Left ventricle myocardium superior (tissue), 1 donor: ENCODE data around the gene PARM1. TPM values are rescaled to one million over a fixed set of nuclear protein-coding genes. Genes with fewer than 3 reads are reported as not detected.

Experiments used
- ATAC-seq: fragments of 200-7000 bp; cut with Tn5 transposase; one replicate; pipeline ENCODE4 v1.9.1; 2020; ENCODE audit warnings: mild to moderate bottlenecking, moderate library complexity
- DNase-seq: peaks from one replicate; pipeline ENCODE4 v3.0.0-alpha.2; 2020
- intact Hi-C: fragments of 100-400 bp; cut with micrococcal nuclease; formaldehyde crosslinking; loops from one replicate; pipeline ENCODE4 v1.11.0; 2022
- total RNA-seq: library from RNA; stranded (reverse); fragmentation: NEBNext Ultra II Directional; extraction: Animal tissue kit (Norgen Biotek cat#: 25700); gene quantifications from one replicate; pipeline ENCODE4 v1.2.1, GENCODE V29; 2021
- donor health status: DM: no; HTN: yes; CAD: no; lungs with severe emphysema.

The PARM1 gene
- total RNA-seq, 1 donor from 2014 or later, result 107 TPM

DNA sequence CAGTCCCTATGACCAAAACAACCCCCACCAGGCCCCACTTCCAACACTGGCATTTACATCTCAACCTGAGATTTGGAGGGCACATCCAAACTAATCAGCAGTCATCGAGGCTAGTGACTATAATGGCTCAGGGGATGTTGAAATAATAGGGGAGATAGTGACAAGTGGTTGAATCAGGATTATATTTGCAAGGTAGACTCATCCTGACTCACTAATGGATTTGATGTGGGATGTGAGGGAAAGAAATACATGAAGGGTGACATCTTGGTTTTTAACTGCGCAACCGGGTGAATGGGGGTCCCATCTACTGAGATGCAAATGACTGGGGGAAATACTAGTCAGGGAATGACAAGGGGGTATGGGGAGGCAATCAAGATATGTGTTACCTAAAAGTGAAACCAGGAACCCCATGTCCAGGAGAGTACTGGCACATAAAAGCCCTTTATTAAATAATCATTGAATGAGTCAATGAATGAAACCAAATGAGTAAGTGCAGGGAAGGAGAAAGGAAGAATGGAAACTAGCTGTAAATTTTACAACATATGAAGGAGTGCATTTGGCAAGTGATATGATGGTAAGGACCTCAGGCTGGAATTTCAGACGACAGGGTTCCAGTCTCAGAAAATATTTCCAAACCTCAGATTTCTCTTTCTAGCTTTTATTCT lies 78.3 kb downstream of the PARM1 start:
- intact Hi-C loops, result no loop called here
- DNase-seq (no peak), ATAC-seq (no peak)

DNA sequence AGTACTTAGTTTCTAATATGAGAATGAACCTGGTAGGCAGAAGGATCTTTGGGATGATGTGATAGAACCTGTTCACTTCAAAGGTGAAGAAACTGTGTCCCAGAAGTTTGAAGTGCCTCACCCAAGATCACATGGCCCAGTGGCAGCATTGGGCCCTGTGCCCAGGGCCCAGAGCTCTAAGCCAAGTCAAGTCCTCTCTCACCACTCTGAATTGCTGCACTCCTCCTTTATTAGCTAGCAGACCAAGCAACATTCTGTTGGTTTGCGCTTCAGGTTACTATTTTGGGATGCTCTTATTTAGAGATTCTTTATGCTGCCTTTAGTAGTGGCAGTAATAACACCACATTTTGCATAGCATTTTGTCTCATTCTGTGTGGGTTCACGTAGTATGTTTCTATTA lies 82.7 kb downstream of the PARM1 start:
- intact Hi-C loops, result no loop called here
- ATAC-seq (peak; percentile 96), DNase-seq (peak; percentile 78)

DNA sequence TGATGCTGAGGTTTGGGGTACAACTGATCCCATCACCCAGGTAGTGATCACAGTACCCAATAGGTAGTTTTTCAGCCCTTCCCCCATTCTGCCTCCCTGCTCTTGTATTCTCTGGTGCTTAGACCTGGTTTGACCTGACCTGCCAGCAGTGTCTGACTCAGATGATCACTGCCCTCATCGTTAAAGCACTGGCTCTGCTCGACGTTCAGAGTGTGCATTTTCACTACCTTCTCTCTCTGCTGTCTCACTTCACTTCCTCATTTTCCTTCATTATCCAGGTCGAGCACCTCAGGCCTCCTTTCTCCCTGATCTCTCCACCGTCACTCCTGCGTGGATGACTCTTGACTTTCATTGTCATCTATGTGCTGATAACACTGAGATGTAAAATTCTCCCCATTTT lies 83.6 kb downstream of the PARM1 start:
- ATAC-seq (peak; percentile 76), DNase-seq (no peak)
- intact Hi-C loops, result no loop called here

DNA sequence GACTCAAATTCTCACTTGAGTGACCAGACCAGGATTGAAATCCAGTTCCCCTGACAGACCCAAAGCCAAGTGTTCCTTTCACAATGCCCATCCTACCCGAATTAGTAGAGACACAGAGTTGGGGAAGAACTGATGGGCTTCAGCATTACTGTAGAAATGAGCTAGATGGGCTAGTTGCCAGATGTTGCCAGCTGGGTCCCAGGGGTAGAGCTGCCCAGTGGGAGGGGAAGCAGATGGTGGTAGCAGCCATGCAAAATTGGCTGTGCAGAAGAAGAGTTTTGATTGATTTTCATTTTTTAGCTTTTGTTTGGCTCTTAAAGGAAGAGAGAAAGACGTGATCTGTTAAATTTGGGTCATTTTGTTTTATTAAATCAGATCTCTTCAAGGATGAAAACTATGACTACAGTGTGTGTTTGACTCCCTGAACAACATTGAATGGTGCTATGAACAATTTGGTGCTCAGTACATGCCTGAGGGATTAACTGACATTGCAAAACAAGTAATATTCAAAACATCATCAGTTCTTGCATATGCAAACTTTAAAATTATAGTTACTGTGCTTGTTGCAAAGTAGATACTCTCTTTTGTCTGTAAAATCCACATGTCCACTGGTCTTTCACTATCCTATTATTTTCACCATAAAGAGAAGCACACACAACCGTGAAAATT lies 86.0 kb downstream of the PARM1 start:
- ATAC-seq (no peak), DNase-seq (no peak)
- intact Hi-C loops, result no loop called here

DNA sequence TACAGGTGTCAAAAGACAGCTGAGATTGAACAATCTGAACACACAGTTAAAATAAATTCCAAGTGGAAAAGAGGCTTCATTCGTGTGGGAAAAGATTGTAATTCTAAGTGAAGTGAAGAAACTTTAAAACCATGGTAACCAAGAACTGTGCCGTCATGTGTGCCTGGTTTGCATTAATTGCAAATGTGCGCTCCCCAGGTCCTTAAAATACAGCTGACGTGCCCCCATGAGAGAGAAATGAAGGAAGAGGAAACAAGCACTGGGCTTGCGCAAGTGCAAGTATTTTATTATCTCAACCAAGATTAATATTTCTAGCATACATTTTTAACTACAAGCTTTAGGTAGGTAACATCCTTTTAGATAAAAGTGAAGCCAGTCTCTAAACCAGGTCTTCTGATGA lies 92.5 kb downstream of the PARM1 start:
- no peak for DNase-seq
- intact Hi-C loops, result no loop called here
- ATAC-seq, result no peak

DNA sequence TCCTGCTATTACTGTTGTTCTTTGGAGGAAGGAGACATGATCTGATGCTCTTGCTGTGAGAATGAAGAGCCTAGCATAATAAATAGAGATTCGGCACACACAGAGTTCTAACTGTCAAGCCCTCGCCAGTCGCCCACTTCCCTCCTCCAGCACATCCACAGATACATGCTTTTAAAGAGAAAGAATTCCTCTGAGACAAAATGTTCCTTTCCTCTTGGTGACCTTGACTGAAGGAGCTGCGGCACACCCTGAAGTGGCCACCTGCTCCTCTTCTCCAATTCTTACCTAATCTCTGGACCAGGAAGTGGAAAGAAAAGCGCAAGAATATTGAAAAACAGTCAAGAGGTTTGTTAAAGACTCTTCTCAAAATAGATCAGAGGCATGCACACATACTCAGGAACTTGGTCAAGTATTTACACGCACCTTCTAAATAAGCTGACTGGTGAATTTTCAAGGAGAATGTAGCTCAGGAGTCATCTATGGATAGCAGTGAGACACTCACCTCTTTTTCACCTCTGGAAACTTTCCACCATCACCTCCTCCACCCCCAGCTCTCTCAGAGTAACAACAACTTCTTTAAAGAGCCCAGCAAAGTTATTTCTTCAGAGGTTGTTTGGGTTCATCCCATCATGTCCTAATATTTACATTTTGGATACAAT lies 95.4 kb downstream of the PARM1 start:
- intact Hi-C loops, result no loop called here
- DNase-seq (no peak), ATAC-seq (peak; percentile 55)

DNA sequence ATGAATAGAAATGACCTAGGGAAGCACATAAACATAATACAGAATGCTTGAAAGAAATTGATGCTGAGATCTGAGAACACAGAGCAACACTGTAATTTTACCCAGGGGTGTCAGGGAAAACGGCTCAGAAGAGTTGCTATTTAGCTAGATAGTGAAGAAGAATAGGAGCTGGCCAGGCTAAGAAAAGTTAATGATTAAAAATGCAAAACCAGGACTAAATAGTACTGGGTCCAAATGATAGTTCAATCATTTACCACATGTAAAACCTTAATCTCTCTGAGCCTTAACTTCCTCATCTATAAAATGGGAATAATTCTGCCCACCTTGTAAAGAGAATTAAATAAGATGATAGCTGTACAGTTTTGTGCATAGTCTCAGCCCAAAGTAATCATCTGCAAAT lies 97.1 kb downstream of the PARM1 start:
- ATAC-seq, result no peak
- DNase-seq, result no peak
- intact Hi-C loops, result no loop called here

DNA sequence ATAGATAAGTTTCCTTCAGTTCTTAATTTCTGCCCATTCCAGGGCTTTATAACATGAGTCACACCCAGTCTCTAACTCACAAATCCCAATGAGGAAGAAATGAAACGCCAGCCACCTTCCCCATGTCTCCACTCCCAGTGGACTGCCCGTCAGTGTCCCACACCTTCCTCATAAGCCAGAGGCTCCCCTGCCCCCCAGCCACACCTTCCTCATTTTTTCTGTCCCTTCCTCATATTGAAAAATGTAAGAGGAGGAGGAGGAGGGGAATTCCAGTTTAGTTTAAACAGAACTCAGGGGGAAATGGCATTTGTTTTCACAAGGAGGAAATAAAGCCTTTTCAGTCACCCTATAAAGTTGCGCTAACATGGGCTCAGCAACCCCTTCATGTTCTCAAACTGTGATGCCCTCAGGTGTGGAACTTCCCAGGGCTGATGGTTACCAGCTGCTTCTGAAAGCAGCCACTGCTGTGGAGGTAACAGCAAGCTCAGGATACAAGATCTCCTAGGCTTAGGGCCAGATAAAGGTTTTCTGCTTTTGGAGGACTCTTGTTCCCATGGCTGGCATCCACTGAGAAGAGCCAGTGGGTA lies 97.8 kb downstream of the PARM1 start:
- DNase-seq (no peak), ATAC-seq (no peak)
- intact Hi-C loops, result no loop called here

DNA sequence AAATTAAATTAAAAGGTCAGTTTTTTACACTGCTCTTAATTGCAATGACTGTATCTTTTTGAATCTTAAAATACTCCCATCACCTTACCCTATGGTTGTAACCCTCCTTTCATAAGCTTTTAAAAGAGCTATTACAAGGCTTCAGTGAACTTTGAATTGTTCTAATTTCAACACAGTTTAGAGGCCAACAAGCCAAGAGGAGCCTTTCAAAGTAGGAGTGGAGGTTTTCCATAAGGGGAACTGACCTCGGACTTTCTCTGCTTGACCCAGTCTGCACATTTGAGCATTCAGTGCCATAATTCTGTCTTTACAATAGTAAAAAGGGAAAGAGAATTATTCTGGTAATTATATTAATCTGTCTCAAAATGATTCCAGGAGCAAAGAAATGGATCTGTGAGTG lies 98.9 kb downstream of the PARM1 start:
- ATAC-seq, result no peak
- intact Hi-C loops, result no loop called here
- no peak for DNase-seq

DNA sequence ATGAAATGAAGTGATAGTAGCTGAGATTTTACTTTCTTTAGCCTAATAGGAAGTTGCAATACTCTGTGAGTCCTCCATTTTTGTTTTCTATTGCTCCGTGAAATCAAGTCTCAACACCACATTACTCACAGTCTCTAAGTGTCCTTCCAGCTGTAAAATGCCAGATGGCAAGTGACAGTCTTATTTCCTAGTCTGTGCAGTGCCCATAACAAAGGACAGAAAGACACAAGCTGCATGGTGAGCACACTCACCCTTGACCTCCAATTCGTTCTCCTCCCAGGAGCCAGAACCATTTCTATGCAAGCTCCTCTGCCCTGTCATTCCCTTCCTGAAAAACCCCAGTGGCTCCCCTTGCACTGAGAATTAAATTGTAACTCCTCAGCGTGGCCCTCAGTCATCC lies 101.6 kb downstream of the PARM1 start:
- intact Hi-C loops, result no loop called here
- no peak for DNase-seq
- ATAC-seq, result no peak

DNA sequence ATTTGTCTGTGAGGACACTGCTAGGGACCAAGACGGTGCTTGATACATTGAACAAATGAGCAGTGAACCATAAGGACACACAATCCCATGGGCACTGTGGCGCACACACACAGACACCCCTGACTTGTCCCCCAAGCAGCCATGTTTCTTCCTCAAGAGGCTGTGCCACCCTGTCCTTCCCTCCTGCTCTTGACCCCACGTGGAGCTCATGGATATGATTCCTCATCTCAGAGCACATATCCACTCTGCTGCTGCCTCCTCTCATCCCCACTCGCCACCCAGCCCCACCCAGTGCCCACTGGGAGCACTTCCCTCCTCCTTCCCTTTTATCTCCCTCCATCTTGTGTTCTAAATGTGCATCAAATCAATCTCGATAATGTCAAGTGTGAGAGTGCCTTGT lies 102.4 kb downstream of the PARM1 start:
- DNase-seq, result no peak
- ATAC-seq, result no peak
- intact Hi-C loops, result no loop called here

DNA sequence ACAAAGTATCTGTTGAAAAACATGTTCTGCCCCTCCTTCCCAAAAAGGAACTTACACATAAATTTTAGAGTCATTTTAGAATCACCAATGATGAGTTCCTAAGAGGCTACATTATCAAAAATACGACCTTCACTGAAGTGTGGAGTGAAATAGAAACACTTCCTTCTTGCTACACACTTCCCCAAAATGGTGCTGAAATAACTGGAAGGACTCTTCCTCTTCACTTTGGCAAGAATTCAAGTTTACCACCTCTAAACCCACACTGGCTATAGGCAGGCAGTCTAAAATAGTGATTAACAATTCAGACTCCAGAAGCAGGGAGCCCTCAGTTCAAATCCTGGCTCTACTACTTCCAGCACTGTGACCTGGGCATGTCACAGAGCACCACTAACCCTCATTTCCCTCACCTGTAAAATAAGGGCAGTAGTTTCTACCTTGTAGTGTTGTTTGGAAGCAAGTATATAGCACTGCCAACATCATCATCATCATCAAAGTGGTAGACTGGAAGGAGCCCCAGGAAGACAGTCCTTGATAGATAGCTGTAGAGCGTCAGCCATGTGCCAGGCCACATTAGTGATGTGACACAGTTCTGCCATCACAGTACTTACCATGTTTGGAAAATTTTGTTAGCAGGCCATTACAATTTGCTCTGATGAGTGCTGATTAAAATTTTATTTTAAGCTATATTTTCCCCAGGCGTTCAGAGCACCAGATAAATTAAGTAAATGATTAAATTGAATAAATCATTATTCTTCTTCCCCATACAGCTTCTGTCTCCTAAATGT lies 103.3 kb downstream of the PARM1 start:
- ATAC-seq, result no peak
- DNase-seq, result no peak
- intact Hi-C loops, result no loop called here

DNA sequence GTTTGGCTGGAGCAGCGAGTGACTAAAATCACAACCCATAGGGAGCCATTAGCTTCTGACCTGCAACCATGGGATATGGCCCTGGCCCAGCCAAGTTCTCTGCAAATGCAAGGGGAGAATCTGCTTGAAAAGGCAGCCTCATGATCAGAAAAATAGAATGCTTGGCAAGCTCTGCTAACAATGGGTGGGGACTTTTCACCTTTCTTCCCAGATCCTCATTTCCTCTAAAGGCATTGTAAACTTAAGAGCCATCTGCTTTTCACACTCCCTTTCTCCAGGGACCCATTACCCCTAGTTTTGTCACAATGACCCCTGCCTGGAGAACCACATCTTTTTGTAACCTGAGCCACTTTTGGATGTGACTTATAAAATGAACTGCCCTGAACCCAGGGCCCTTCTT lies 104.3 kb downstream of the PARM1 start:
- intact Hi-C loops, result no loop called here
- DNase-seq (no peak), ATAC-seq (no peak)

DNA sequence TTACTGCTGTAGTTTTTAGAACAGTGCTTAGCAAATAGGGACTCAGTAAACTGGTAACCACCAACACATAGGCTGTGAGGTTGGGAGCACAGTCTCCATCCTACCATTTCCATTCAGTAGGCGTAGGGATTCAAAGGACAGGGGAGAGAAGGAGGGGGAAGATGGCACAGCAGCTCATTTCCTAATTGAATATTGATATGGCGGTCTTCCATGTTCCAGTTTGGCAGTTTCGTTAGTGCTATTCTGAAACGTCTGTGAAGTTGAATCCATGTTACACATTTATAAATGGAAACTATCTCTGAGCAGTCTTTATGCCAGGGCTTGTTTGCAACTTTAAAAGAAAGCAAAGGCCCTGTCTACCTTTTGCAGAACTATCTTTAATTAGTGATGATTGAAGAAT lies 105.5 kb downstream of the PARM1 start:
- peak; percentile 84 for ATAC-seq
- intact Hi-C loops, result no loop called here

DNA sequence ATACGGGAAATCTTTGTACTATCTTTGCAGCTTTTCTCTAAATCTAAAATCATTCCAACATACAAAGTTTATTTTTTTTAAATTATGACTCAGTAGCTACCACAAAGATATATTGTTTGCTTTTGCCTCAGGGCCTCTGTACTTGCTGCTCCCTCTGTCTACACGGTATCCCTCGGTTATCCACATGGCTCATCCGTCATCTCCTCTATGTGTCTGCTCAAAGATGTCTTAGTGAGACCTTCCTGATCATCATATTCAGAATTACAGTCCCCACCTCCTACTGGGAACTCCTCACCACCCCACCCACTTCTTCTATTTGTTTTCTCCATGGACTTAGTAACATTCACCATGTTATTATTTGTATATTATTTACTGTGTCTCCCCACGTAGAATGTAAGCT lies 107.8 kb downstream of the PARM1 start:
- ATAC-seq, result no peak
- intact Hi-C loops, result no loop called here

More for the DNA sequence above, 105.5 kb downstream of the PARM1 start:
- DNase-seq, result no peak

DNA sequence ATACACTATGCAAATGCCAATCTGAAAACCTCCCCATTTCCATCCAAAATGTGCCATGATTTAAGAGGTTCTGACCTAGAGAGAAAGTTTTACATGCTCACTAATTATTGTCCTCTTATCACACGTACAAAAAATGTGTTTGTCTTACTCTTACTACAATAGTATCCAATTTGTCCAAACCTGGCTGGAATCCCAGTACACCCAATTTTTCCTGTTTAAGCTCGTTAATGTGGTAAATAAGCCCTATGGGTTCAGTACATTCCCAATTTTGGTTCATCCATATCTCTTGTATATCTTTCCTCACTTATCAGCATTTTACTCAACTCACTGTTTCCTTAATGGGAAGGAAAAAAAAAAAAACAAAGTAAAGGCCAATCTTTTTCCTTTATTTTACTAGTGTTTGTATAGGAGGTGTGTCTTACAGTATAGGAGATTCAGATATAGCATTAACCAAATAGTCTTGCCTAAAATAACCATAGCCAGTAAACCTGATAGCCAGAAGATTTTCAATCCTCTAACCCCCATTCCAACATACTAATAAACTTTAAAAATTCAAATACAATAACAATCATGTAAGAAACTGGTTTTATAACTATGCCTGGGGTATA lies 109.8 kb downstream of the PARM1 start:
- ATAC-seq (no peak), DNase-seq (no peak)
- intact Hi-C loops, result no loop called here

More for the DNA sequence above, 107.8 kb downstream of the PARM1 start:
- no peak for DNase-seq

DNA sequence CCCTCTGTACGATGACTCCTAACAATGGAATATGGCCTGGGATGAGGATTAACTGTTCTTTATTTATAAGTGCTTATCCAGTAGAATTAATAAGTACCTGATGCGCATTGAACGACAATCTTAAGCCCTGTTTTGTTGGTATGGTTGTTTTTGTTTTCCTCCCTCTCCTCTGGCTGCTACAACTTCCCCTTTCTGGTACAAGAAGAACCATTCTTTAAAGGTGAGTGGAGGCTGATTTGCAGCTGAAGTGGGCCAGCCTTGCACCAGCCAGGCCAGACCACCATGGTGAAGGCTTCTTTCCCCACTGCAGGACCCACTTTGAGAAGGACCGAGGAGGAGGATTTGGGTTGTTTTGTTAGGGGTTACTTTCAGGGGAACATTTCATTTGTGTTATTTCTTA lies 113.3 kb downstream of the PARM1 start:
- intact Hi-C loops, result no loop called here
- ATAC-seq (no peak), DNase-seq (no peak)

DNA sequence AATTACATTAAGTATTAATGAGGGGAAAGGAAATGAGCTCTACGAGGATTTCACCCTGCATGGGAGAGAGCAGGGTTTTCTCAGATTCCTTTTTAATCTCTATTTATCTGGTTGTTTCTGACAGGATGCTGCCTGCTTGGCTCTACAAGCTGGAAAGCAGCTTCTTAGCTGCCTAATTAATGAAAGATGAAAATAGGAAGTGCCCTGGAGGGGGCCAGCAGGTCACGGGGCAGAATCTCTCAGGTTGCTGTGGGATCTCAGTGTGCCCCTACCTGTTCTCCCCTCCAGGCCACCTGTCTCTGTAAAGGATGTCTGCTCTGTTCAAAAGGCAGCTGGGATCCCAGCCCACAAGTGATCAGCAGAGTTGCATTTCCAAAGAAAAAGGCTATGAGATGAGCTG lies 113.7 kb downstream of the PARM1 start:
- ATAC-seq (no peak), DNase-seq (no peak)
- intact Hi-C loops, result no loop called here

DNA sequence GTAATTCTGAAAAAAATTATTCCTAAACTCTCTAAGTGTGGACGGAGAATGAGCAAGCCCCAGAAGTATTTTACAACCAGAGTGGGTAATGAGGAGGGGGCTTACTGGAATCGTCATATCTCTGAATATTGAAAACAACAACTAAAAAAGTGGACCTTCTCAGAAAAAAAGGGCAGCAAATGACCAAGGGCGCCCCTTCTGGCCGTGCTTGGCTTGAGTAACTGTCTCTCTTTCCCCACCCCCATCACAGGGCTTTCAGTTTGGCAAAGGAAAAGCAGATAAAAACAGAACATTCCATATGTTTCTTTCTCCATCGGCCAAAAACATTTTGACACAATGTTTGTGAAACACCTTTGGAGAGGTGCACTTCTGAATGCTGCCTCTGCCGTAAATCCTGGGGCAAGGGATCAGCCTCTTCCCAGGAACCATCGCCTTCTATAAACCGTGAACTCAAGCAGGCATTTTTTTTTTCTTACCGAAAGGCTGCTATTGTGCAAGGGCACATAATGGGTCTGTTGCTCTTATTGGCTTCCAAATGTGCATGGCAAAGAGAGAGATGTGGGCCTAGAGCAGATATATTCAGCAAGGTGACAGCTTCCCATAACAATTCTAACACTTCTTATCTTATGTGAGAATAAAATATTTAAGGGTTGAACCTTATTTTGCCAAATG lies 115.4 kb downstream of the PARM1 start:
- no peak for DNase-seq
- intact Hi-C loops, result no loop called here
- no peak for ATAC-seq
